NCI-H446 (cell line): ENCODE data around the gene CD82.

Experiments
- DNase-seq, 2 experiments: peaks; one replicate each; lab custom pipeline; 2025; lab: John Stamatoyannopoulos, UW

Gene CD82

DNA sequence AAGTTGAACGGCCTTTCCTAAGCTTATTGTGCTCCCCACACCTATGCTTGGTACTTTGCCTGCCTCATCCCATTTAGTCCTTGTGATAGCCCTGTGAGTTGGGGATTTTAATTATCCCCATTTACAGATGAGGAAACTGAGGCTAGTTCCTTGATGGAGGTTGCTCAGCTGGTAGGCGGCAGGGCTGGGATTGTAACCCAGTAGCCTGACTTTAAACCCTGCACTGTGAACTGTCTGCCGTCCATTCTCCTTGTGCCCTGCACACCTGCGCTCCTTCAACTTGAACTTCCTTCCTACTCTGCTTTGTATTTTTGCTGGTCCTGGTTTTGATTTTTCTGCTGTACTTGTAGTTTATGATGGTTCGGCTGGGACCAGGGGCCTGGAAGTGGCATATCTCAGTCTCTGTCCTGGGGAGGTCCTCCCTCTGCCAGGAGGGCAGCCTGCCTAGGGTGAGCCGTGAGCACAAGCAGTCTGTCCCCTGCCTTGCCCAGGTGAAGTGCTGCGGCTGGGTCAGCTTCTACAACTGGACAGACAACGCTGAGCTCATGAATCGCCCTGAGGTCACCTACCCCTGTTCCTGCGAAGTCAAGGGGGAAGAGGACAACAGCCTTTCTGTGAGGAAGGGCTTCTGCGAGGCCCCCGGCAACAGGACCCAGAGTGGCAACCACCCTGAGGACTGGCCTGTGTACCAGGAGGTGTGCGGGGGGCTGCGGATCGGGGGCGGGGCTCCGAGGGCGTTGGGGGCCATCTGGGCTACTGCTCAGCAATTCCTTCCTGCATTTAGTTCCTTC lies 52.4 kb downstream of the CD82 start:
- DNase-seq: no peak

DNA sequence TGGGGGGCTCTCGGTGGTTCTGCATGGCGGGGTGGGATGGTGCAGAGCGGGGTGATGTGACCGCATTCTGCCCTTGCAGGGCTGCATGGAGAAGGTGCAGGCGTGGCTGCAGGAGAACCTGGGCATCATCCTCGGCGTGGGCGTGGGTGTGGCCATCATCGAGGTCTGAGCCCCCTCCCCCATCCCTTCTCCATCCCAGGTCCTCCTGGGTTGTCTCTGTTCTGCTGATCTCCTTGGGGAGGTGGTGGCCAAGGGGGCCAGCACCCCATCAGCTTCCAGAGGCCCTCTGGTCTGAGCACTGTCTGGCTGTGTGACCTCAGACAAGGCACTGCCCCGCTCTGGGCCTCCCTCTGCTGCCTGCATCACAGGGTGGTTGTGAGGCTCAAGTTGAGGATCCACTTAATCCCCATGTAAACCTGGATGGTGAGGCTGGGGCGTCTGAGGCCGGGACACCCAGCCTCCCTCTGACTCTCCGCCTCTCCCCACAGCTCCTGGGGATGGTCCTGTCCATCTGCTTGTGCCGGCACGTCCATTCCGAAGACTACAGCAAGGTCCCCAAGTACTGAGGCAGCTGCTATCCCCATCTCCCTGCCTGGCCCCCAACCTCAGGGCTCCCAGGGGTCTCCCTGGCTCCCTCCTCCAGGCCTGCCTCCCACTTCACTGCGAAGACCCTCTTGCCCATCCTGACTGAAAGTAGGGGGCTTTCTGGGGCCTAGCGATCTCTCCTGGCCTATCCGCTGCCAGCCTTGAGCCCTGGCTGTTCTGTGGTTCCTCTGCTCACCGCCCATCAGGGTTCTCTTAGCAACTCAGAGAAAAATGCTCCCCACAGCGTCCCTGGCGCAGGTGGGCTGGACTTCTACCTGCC lies 53.3 kb downstream of the CD82 start:
- DNase-seq: no peak

DNA sequence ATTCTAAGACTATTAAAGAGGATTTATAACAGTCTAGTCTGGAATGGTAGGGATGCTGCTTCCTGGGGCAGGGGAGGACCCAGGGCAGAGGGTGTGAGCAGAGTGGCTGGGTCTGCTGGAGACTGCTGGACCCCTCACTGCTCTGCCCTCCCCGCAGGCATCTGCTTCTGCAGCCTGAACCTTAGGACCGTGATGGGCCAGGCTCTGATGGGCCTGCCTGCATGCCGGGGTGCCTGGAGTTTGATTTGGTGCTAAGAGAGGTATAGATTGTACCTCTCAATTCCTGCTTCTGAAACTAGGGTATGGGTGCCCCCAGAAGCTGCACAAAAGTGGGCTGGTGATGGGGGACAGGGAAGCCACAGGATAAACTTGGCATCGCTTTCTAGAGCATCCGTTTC lies 54.9 kb downstream of the CD82 start:
- no peak for DNase-seq

DNA sequence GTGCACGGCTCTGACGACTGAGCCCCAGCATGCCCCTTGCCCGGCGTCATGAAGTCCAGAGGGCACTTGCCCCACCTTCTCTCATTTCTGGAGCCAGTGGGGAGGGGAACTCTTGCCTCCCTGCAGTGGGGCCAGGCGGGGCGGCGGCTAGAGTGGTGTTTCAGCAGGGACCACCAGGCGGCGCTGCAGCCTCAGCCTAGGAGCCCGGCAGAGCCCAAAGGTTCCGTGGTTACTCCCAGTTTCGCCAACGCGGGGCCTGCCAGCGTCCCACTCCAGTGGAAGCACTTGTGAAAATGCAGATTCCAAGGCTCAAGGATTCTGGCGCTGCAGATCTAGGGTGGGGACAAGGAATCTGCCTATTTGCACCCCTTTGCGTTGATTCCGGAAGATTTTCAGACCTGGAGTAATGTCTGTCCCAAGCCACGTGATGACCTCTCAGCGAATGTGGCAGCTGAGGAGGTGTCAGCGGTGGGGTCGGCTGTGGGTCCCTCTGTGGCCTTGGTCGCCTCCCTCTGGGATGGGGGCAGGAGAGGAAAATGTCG lies 55.7 kb downstream of the CD82 start:
- peak; percentile 82 to 92 for DNase-seq

DNA sequence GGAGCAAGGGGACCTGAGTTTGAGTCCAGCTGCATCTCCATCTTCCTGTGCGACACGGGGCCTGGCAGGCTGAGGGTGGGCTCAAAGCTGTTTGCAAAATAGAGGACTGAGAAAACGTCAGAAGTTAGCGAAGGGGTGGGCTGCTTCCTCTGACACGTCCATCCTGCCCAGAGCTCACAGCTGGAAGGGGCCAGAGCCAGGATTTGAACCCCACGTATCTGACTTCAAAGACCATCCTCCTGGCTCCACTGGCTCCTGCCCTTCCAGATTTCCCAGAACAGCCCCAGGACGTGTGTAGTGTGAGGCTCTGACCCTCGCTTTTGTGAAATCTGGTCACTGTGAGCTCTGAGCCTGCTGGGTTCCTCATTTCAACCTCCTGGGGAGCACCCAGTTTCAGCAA lies 56.3 kb downstream of the CD82 start:
- DNase-seq: no peak

DNA sequence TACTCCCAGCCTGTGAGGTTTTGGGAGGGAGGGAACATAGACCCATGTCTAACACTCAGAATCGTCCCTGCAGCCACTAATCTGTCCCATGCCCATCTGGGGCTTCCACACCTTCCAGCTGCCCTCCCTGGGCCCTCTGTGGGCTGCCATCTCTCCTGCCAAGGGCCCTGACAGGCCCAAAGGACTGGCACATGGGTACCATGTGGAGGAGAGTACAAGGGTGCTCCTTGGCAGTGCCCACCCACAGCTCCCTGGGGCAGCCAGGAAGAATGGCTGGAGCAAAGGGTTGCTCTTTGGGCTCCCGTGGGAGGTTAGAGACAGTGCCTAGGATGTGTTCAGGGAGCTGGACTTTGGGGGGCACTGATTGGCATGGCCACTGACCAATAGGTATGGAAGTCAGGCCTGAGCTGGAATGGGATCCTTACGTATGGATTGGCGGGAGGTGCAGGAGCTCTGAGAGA lies 56.8 kb downstream of the CD82 start:
- no peak for DNase-seq

DNA sequence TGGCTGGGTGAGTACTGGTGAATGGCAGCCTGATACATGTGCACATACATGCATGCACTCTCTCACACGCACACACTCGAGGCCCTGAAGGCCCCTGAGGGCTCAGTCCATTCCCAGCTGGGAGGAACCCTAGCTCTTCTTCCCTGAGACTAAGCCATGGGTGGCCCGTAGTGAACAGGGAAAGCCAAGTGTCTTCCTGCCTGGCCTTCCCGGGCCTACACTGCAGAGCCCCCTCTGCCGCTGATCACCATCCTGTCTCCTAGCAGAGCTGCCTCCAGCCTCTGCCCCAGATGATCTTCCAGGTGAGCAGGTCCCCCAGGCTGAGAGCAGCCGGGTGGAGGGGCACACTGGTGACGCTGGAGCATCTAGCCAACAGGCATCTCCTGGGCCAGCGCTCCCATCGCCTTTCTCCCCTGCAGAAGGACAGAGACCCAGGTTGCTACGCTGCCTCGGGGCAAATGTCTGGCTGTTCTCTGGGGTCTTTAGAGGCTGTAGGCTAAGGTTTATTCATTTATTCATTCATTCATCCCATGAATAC lies 57.3 kb downstream of the CD82 start:
- no peak for DNase-seq

DNA sequence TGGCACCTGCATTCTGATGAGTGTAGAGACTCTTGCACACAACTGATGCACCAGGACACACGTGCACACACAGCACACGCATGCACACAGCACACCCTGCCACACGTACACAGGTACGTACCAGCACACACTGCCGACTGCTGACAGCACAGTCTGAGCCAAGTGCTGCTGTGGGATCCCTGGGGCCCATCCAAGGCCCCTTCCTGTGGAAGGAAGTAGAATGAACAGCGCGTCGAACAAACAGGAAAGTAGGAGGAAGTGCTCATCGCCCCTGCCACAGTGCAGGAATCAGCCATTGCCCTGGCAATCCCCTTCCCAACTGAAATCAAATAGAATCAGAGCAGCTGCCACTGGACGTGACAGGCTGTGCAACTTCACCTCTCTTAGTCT lies 57.9 kb downstream of the CD82 start:
- DNase-seq: no peak

DNA sequence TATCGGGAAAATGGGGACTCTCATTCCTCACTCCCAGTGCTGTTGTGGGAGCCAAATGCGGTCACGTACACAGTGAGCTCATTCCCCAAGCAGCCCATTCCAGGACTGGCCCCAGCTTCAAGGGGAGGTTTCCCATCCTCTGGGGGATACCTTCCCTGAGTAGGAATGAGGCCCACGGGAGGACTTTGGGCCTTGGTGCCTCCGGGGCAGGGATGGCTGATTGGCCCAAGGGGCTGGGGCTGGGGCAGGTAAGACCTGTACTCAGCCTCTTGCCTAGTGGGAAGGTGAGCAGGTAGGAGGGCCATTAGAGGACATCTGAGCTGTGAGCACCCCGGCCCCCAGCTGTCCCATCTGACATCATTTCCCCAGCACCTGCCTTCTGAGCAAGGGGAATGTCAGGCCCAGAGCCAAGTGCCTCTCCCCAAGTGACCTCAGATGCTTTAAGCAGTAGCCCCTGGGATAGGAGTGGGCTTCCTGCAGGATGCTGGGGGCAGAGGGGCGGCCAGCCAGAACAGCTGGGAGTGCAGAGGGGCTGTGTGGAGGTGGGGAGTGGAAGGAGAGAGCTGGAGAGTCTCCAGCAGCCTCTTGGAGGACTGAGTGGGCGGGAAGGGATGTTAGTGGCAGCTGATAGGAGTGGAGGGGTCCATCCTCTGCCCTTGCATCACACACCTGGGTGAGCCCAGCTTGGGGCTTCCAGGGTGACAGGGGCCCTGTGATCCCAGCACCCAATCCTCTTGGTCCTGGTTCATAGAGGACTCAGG lies 58.4 kb downstream of the CD82 start:
- no peak for DNase-seq

DNA sequence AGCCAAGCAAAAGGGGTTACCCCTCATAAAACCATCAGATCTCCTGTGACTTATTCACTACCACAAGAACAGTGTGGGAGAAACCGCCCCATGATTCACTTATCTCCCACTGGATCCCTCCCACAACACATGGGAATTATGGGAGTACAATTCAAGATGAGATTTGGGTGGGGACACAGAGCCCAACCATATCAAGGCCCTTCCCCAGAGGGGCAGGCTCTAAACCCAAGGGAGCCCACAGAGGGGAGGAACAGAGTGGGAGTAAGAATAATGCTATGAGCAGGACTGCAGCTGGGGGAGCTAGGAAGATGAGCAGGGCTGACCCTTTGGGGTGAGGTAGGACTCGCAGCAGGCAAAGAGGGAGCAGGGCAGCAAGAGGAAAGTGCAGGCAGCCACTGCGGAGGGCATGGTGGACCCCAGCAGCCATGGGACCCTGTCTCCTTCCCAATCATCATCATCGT lies 59.3 kb downstream of the CD82 start:
- DNase-seq: no peak

DNA sequence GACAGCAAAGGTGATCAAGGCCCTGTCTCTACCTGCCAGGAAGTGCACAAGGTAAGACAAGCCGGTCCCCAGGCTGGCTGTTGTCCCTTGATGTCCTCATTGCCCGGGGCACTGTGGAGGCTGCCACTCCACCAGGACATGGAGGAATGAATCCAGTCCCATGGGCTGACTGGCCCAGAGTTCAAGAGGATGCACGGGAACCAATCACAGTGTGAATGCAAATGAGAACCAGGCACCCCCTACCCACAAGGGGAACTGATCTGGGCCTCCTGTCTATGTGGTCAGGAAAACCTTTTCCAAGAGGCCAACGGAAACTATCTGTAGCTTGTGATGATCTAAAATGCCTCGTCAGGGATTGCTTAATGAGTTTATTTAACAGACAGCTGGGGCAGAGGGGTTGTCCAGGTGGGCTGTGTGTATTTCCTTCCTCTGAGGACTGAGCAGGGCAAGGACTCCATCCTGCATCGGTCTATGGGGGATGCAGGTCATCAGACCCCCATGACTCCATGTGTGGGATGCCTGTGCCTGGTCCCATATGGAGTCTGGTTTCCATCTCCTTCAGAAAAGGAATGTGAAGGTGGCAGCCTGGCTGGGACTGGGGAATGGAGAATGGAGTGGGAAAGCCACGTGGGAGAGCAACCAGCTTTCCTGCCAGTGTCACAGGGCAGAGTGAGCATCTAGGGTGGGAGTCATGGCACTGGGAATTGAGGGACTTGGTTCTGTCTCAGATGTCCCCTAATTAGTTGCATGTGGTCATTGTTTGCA lies 60.5 kb downstream of the CD82 start:
- no peak for DNase-seq

DNA sequence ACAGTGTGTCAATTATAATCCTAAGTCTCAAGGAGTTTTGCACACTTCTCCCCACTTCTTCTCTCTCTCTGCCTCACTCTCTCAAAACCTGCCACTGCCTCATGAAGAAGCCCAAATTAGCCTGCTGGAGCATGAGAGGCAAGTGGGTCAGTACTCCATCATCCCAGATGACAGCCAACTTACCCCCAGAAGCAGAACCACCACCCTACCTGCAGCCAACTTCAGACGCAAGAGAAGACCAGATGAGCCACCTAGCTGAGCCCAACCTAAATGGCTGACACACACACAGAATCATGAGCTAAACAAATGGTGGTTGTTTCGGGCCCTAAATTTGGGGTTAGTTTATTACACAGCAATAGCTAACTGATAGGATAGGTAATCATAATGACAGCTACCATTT lies 61.2 kb downstream of the CD82 start:
- no peak for DNase-seq

DNA sequence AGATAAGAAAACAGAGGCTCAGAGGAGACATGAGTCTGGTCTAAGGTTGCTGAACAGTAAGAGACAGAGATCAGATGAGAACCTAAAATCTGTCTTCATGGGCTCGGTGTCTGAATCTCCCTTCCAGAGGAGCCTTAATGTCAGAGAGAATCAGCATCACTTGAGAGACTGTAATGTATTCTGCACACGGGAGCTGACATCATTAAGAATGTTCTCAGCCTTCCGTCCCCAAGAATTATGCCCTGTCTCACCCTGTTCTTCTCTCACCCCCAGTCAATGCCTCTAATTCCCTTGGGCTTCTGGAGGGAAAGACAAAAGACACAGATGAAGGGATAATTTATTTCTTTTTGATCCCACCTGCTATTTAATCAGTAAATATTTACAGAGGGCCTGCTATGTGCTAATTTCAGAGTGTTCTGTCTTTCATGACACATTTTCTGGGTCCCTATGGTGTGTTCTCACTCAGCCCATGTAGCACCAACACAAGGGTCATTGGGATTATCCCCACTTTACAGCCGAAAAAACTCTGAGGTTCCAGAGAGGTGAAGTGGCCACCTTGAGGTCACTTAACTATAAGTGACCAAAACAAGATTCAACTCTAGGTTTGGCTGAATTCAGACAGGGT lies 61.8 kb downstream of the CD82 start:
- no peak for DNase-seq

DNA sequence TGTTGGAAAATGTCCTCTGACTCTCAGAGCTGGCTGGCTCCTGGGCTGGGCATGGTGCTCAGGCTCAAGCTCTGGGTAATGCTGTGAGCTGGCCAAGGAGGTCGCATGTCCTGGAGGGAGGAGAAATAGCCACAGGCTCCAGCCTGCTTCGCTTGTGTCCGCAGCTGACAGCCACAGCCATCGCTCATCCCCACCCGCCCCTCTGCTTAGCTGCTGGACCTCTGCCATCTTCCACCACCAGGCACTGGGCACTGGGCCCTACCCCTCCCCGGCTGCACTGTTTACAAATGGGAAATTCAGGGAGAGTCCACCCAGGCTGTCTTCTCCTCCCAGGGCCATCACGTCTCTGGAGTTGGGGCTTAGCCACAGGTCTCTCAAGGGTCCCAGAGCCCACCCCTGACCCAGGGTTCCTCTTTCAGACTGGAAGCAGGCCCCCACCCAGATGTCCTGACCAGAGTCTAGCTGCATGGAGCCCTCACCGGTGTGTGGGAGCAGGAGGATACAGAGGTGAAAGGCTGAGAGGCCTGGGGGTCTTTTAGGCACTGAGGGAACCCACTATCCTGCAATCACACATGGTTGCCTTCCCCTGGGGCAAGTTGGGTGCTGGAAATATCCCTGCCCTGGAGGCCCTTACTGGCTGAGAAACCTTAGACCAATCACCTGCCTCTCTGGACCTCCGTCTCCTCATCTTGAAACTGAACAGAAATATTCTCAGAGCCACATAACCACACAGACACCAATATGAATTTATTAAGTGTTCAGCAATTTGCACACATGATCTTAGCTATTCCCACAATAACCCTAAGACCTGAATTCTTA lies 62.7 kb downstream of the CD82 start:
- DNase-seq: peak; percentile 69 to 94

DNA sequence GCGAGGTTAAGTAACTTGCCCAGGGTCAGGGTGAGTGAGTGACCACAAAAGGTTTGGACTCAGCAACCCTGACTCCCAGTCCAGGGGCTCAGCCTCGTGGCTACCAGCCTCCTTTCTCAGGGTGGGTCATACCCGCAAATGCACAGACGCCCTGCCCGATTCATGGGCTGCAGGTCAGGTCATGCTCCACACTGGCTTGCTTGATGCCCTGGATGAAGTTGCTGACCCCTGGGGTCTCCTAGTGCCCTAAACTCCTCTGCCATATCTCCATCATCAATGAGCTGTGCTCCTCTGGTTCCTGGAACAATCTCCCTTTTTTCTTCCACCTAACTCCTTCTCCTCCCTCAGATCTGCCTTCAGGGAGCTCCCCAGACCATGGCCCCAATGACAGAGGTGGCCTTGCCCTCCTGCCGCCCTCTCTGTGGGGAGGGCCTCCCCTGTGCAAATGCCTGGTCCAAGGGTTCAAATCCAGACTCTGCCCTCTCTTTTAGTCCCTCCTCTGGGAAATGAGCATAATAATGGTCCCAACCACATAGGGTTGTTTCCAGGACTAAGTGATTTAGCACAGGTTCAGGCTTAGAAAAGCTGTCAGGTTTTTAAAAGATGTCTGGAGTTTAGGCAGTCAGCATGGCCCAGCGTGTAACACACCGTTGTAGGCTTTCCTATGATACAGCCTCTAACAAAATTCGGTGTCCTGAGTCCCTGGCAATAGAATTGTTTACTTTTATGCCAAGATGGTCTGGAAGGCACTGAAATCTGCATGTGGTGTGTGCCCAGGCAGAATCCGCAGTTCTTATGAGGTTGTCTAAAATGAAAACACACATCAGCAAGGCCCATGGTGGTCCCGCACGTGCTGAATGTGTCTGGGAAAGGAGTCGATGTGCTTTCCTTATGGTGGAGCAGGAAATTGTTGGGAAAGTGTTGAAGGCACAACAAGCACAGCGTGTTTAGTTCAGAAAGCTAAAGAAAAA lies 63.6 kb downstream of the CD82 start:
- DNase-seq: no peak

DNA sequence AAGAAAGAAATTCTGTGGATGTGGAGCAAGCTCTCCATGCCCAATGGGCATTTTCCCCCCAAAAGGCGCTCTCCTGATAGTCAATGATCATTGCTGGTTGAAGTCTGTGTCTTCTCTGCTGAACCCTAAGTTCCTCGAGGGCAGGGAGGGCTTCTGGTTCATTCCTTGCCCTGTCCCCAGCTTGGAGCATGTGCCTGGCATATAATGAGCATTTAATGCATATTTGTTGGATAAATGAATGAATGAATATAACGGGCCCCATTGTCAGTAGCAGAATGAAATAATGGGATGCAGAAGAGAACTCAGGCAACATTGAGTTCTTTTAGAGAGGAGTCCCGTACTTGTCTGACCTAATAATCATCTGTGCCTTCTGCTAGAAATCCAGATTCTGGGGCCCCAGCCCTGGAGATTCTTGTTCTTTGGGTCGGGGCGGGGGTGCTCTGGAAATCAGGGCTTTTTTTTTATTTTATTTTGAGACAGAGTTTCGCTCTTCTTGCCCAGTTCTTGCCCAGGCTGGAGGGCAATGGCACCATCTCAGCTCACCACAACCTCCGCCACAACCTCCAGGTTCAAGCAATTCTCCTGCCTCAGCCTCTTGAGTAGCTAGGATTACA lies 64.4 kb downstream of the CD82 start:
- no peak for DNase-seq

DNA sequence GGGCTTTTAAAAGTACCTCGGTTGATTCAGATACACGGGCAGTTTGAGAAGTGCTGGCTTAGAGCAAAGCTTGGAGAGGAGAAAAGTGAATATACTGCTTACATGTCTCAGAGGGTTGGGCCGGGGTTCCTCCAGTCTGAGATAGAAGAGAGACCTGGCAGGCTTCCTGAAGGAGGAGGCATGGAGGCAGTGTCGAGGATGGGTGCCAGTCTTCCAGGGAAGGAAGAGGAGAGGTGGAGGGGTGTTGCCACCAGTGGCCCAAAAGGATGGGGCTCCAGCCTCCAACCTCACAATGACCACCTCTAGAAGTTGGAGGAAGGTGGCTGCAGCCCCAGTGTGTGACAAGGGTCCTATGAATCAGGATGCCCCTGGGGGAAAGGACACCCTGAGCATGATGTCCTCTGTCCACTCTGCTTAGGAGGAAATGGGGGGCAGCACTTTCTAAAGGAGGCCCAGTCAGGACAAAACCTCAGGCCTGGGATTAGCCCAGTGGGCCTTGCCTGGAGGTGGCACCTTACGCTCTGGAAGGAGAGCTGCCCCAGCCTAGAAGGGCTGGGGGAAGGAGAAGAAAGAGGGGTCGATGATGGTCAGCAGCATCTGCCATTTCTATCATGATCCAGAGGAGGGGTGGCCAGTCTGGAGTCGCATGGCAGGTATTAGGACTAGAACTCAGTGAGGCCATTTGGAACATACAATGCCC lies 65.2 kb downstream of the CD82 start:
- no peak for DNase-seq
